Prostate gland (tissue), 2 donors: ENCODE results near the gene EPHA5.

ENCODE experiments used
- CTCF ChIP-seq, 4 experiments: fragments of 200-600 bp in 2 of 4; fragments of 450-650 bp in 2 of 4; sonication (generic) in 2 of 4; IDR thresholded peaks; 1 replicate in 3 of 4; 2 replicates in 1 of 4; pipeline ENCODE4 v1.5.1; 2016 to 2019; ENCODE audit warnings: antibody characterized with exemption in 4 of 4, mild to moderate bottlenecking in 2 of 4, moderate library complexity in 2 of 4
- POLR2A ChIP-seq: fragments of 450-650 bp; IDR thresholded peaks from one replicate; pipeline ENCODE4 v1.6.1; 2016; ENCODE audit warnings: antibody characterized with exemption, mild to moderate bottlenecking
- POLR2AphosphoS5 ChIP-seq: sonication (generic); formaldehyde crosslinking; IDR thresholded peaks from one replicate; pipeline ENCODE4 v1.6.1; 2017; ENCODE audit warnings: antibody characterized with exemption

- TF ChIP-seq POLR2AphosphoS5 (no peak), CTCF (IDR thresholded peaks at IDR 0.05) (no peak), POLR2A (no peak)
Observed at GRCh38 chr4:65344278-65344825, 325.9 kb downstream of the EPHA5 start.
